Lower leg skin (tissue), 4 donors: Measurements from ENCODE around the gene UNKL. TPM values are rescaled to one million over a fixed set of nuclear protein-coding genes. Genes with fewer than 3 reads are reported as not detected.

ENCODE experiments used
- DNase-seq, 2 donors: peaks; one replicate each; pipeline ENCODE4 v3.0.0-alpha.2; 2019; ENCODE audit warnings: low spot score in 2 of 2
- H3K4me3 ChIP-seq: fragments of 200-600 bp; sonication (generic); 2 replicates; pipeline ENCODE4 v1.5.1; 2017; ENCODE audit warnings: mild to moderate bottlenecking, low read depth; ENCODE audit not compliant: poor library complexity, severe bottlenecking
- POLR2A ChIP-seq, 2 donors: fragments of 450-650 bp; IDR thresholded peaks; one replicate each; pipeline ENCODE4 v1.6.1; 2016 to 2017; ENCODE audit warnings: antibody characterized with exemption in 2 of 2, mild to moderate bottlenecking in 1 of 2, moderate library complexity in 1 of 2
- WGBS, 2 donors: methylation state at CpG; one replicate each; pipeline ENCODE4 v1.1.5; 2018; 5-methylcytosine and 5-hydroxymethylcytosine counted together
- intact Hi-C: fragments of 100-400 bp; cut with DNase I; formaldehyde crosslinking; loops from one replicate; pipeline ENCODE4 v1.15.0; 2023; ENCODE audit warnings: low total_unique reads
- total RNA-seq, 4 donors: library from RNA; depleted of rRNA; stranded (reverse); fragments of >200 nt; gene quantifications; one replicate each; pipeline ENCODE4 v1.1.0, GENCODE V29; 2016
- TF ChIP-seq, protein P1 (sequence below), 3 donors: fragments of 450-650 bp; IDR thresholded peaks; one replicate each; pipeline ENCODE4 v1.5.1; 2016; ENCODE audit warnings: antibody characterized with exemption in 3 of 3, mild to moderate bottlenecking in 3 of 3, moderate library complexity in 2 of 3

Gene UNKL
- total RNA-seq, 4 donors from 2014 or later, result 25.7 to 63.4 (median 36.6) TPM

DNA sequence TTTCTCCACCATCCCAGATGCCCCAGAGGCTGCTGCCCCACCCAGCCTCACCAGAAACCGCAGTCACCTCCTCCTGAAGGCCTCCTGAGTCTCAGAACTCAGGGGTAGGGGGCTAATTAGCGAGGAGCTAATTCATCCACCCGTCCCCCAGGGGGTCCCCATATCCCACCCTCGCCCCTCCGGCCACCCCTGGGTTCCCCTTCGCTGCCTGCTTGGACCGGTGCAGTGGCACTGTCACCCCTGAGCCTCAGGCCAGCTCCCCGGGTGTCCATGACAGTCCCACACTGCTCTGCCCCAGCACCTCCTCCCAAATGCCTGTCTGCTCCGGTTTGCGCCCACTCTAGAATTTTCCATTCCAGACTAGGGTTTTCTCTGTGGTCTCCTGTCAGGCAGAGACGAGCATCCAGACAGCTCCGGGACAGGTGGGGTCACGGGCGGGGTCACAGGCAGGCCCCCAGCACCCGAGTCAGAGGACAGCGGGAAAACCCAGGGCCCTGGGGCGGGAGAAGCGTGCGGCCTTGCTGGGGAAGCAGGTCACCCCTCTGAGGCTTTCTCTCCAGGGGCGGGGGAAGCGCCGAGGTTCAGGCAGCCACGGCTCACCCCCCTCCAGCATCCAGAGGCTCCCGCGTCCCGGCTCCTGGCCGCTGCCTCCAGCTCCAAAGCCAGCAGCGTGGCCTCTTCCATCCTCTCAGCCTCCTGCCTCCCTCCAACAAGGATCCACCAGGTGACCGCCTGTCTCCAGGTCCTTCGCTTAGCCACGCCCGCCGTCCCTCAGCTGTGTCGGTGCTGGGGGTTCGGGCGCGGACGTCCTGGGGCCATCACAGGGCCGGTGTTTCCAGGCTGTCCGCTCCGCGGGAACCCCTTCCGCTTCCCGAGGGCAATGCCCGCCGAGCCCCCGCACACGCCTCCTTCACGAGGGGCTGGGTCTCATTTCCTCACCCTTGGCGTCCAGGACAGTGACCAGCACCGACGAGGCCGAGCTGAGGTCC, 13.3 kb upstream of the UNKL start:
- TF ChIP-seq, protein P1, sequence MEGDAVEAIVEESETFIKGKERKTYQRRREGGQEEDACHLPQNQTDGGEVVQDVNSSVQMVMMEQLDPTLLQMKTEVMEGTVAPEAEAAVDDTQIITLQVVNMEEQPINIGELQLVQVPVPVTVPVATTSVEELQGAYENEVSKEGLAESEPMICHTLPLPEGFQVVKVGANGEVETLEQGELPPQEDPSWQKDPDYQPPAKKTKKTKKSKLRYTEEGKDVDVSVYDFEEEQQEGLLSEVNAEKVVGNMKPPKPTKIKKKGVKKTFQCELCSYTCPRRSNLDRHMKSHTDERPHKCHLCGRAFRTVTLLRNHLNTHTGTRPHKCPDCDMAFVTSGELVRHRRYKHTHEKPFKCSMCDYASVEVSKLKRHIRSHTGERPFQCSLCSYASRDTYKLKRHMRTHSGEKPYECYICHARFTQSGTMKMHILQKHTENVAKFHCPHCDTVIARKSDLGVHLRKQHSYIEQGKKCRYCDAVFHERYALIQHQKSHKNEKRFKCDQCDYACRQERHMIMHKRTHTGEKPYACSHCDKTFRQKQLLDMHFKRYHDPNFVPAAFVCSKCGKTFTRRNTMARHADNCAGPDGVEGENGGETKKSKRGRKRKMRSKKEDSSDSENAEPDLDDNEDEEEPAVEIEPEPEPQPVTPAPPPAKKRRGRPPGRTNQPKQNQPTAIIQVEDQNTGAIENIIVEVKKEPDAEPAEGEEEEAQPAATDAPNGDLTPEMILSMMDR (IDR thresholded peaks at IDR 0.05), result no peak
- WGBS, 2 donors, result 70 to 82% methylated on average over 45 to 53 of the region's 53 CpGs
- no peak for DNase-seq
- H3K4me3 ChIP-seq, result no peak overlapping the region
- intact Hi-C loops, result no loop called here

DNA sequence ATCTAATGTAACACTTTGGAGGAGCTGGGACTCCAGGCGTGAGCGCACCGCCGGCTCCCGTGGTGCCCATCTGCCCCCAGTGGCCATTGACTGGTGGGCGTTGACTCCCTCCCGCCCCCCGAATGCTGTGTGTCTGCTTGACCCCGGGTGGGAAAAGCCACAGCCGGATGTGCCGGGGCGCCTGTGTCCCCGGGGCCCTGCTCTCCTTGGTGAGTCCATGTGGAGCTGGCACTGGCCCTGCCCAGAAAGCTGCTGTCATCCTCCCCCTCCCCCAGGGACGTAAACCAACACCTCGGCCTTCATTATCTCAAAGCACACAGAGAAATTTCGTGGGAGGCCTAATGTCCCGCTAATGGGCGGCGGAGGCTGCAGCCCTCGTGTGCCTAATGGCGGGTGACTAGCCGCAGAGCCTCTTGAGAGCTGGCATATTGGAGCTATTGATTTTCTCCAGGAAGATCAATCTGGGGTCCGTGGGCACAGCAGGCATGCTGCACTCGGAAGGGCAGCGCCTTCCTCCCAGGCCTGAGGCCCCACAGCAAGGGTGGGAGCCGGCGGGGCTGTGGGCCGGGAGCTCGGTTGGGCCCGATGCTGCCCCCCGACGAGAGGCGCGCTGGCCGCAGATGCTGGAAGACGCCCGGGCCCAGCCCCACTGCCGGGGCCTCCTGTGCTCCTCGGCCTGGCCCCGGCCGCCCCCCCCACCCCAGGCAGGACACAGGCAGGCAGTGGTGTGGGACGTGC, 12.4 kb upstream of the UNKL start:
- intact Hi-C loops, result no loop called here
- no peak for DNase-seq
- TF ChIP-seq, protein P1 (IDR thresholded peaks at IDR 0.05), result no peak
- no peak for TF ChIP-seq POLR2A (IDR thresholded peaks at IDR 0.05)
- 83 to 87% methylated on average over 28 to 39 of the region's 42 CpGs for WGBS, 2 donors
- H3K4me3 ChIP-seq, result no peak overlapping the region

DNA sequence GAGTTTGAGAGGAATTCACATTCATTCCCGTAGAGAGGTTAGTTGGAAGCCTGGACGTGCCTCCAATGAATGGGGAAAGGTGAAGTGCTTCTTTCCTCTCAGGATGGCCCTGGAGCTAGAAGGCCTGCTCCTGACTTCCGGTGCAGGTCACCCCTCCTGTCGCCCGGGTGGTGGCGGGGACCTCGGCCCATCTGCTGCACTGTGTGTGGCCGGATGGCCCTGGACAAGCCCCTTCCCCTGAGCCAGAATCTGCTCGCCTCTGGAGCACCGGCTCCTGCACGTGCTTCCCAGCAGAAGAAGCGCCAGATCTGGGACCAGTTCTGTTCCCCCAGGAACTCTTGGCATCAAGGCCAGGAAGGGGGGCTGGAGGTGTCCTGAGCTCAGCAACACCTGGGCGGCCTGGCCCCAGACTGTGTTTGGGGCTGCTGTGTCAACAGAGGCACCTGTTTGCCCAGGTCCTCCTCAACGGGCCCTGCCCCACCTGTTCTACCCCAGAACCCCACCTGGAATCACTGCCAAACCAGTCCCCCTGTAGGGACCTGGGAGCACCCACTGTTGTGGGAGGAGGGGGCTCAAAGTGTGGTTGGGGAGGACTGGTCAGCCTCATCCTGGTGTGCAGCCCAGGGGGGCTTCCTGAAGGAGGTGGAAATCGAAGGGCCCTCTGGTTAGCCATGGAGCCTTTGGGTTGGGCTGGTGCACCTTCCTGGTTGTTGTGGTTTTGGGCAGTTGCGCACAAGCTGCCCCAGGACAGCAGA, 11.3 kb upstream of the UNKL start:
- no peak overlapping the region for H3K4me3 ChIP-seq
- DNase-seq, result no peak
- intact Hi-C loops, result no loop called here
- 82 to 90% methylated on average over 13 to 15 of the region's 16 CpGs for WGBS, 2 donors
- TF ChIP-seq POLR2A (IDR thresholded peaks at IDR 0.05), result no peak
- TF ChIP-seq, protein P1 (IDR thresholded peaks at IDR 0.05), result no peak

DNA sequence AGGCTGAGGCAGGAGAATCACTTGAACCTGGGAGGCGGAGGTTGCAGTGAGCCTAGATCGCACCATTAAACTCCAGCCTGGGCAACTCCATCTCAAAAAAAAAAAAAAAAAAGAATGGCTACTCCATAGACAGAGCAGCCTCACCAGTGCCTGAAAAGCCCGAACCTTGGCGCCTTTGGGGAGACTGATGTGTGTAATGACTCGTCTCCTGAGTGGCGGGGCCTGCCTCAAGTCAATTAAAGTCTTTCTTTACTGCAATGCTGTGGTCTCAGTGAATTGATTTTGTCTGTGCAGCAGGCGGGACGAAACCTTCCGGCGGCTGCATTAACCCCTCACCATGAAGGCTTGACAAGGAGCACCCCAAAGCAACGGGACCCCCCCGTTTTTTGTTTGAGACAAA, 9.5 kb upstream of the UNKL start:
- DNase-seq, result no peak
- WGBS, 2 donors, result 93 to 96% methylated on average over 12 of the region's 12 CpGs
- intact Hi-C loops, result no loop called here
- no peak overlapping the region for H3K4me3 ChIP-seq
- TF ChIP-seq, protein P1 (IDR thresholded peaks at IDR 0.05), result no peak
- no peak for TF ChIP-seq POLR2A (IDR thresholded peaks at IDR 0.05)

DNA sequence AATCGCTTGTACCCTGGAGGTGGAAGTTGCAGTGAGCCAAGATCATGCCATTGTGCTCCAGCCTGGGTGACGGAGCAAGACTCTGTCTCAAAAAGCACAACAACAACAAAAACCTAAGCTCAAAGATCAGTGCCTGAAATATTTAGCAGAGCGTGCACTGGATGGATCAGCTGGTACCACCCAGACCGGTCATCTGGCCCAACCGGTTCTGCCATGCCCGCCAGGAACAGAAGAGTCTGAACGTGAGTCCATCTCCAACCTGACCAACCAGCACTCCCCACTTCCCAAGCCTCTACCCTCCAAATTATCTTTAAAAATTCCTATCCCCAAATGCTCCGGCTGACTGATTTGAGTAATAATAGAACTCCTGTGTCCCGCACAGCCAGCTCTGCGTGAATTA, 7.6 kb upstream of the UNKL start:
- WGBS, 2 donors, result 82 to 84% methylated on average over 10 of the region's 10 CpGs
- TF ChIP-seq, protein P1 (IDR thresholded peaks at IDR 0.05), result no peak
- TF ChIP-seq POLR2A (IDR thresholded peaks at IDR 0.05), result no peak
- no peak overlapping the region for H3K4me3 ChIP-seq
- intact Hi-C loops, result no loop called here
- DNase-seq, result no peak
